Left forelimb (tissue), 1 donor: Measurements from ENCODE around the gene CDC37.
"Not testable (repeated sequence)": the region's sequence is repeated elsewhere in the genome, so short reads cannot be mapped to it uniquely, and the experiment has no call there.

Experiments
- DNase-seq: peaks from one replicate; pipeline ENCODE4 v3.0.0-alpha.2; 2018; ENCODE audit warnings: low spot score

CDC37 gene

DNA sequence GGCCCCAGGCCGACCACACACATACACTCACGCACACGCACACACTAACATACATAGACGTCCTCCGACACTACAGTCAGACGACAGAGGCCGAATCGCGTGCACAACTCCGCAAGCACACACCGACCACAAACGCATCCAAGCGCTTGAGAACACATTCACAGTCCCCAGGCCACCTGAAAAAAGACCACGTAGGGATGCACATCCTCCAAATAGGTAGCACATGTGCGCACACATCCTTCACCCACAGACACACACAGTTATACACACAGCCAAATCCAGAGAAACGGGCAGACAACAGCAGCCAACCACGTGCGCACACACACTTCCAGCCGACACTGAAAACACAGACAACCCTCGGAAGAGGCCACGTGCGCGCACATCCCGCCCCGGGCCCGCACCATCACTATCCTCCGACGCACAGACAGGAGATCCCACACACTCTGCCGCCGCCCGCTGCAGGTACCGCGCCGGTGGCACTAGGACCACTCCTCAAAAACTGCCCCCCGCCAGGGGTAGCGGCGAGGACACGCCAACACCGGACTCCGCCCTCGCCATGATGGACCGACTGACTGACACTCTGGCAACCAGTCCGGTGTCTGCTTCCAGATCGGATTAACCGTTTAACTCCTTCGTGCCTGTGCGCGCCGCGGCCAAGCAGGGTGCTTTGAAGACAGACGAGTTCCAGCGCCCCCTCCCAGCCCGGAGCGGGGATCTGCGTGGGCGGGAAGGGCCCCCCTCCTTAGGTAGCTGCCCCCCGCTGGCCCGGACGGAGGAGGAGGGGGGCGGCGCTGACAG lies 16.5 kb upstream of the CDC37 start:
- no peak for DNase-seq

DNA sequence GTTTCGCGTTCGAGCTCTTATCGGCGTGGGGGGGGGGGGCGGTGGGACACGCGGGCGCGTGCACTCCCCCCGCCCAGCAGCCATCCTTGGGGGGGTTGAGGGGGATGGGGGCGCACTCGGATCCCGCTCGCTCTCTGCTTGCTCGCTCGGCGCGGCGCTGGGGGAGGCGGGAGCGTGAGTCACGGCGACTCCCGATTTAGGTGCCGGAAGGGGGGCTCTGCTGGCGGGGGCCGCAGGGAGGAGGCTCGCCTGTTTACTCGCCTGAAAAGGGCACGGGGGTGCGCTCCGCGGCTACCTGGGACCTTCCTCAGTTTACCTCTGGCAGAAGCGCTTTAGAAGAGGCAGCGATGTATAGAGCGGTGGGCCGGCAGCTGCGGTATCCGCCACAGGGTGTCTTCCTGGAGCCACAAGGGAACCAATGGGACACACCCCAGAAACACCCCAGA lies 15.9 kb upstream of the CDC37 start:
- no peak for DNase-seq

DNA sequence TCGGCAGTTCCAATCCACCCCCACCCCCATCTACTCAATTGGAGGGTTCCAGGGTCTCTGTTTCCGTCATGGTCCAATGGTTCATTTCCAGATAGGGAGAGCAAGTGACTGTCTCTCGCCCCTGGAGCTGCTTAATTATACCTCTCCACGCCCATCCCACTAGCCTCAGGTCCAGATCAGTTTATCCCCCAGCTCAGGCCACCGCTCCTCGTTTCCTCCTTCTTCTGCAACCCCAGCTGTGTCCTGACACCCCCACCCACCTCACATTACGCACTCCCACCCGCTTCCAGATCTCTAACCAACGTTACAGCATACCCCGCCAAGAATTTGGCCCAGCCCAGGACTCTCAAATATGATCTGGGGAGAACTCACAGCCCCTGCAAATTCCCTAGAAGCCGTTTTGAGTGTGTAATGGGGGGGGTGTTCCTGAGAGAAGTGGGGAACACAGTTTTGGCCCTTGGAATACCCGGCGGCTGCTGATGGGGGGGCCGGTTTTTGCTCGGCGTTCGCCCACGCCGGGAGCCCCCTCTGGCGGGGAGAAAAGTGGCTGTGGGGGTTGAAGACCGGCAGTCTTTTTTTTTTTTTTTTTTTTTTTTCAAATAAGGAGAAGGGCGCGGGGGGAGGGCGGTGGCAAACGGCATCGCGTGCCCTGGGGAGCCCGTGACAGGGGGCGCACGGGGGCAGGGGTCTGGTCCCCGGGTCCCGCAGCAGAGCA lies 15.3 kb upstream of the CDC37 start:
- DNase-seq = no peak

GRCh38 chr19:10418235-10418484 lies 14.8 kb upstream of the CDC37 start:
- no peak for DNase-seq

DNA sequence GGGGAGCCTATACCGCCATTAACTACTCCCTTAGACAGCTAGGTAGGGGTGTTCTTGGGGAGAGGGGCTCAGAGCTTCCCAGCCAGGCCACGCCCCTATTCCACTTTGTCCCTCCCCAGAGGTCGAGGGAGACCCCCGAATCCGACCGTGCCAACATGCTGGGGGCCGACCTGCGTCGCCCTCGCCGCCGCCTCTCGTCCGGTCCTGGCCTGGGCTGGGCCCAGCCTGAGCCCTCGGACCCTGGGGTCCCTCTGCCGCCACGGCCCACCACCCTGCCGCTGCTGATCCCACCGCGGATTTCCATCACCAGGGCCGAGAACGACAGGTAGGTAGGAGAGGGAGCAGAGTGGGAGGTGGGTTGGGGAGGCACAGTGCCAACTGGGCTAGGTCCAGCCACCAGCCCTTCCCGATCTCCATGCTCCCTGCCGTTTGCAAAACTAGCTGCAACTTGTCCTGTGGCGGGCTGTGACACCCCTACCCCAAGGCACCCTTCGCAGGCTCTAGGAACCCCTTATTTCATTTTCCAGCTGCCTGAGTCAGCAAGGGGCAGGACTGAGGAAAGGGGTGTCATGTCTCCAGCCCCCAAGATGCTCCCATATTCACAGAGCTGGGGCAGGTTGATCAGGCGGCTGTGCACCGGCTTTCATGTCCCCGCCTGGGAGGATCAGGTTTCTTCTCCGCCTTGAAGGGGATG lies 14.3 kb upstream of the CDC37 start:
- no peak for DNase-seq

GRCh38 chr19:10416380-10417257 lies 13.3 kb upstream of the CDC37 start:
- DNase-seq = peak; percentile 85

DNA sequence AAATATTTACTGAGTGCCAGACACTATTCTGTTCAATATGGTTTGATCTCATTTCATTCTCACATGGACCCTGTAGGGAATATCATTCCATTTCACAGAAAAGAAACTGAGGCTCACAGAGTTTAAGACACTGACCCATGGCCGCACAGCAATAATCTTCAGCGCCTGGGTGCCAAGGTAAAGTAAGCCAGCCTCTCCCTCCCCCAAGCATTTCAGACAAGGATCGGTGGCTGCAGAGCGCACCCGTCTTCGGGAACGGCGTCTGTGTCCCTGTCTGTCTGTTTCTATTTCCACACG lies 12.7 kb upstream of the CDC37 start:
- no peak for DNase-seq

GRCh38 chr19:10412257-10412977 lies 9.1 kb upstream of the CDC37 start:
- DNase-seq = no peak

GRCh38 chr19:10411224-10411623 lies 7.9 kb upstream of the CDC37 start:
- DNase-seq = not testable (repeated sequence)

DNA sequence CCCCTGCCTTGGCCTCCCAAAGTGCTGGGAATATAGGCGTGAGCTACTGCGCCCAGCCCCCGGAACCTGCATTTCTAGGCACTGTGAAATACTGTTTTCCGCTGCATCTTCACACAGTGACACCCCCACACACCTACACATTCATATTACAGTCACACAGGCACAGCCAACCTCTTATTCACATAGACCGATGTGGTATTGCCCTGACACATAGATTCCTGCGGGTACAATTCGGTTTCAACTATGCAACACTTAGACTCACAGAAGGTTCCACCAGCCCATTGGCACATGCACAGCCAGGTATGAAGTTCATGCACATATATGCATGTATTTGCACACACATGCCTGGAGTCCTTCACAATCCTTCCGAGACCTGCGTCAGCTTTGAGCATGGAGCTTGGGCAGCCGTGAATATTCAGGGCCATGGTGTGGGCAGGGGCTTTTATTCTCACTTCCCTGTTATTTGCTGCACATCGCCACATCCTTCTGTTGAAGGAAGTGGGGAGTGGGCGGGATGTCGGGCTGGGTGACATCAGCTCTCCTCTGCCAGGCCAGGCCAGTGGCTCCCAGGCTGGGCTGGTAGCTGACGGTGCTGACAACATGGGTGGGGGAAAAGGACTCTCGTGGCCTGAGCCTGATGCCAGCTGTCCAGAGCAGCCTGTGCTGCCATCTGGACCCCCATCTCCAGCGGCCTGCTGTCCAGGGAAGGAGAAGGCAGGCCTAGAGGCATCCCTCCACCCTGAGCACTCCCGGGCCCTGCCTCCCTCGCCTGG lies 5.4 kb upstream of the CDC37 start:
- no peak for DNase-seq

DNA sequence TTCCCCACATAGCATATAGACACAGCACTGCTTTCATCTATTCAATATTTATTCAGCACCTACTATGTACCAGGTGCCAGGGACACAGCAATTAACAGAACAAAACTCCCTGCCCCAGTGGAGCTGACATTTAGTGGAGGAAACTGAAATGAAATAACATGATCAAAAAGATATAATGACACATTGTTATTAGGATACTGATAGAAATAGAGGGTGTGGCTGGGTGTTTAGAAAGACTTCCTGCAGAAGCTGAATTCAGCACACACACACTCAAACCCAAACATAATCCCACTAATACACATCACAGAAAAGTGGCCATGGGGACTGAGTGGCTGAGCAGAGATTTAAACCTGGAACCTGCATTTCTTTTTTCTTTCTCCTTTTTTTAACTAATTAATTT lies 3.8 kb upstream of the CDC37 start:
- DNase-seq = no peak

- no peak for DNase-seq
Measured at GRCh38 chr19:10406191-10406590, 2.8 kb upstream of the CDC37 start.

DNA sequence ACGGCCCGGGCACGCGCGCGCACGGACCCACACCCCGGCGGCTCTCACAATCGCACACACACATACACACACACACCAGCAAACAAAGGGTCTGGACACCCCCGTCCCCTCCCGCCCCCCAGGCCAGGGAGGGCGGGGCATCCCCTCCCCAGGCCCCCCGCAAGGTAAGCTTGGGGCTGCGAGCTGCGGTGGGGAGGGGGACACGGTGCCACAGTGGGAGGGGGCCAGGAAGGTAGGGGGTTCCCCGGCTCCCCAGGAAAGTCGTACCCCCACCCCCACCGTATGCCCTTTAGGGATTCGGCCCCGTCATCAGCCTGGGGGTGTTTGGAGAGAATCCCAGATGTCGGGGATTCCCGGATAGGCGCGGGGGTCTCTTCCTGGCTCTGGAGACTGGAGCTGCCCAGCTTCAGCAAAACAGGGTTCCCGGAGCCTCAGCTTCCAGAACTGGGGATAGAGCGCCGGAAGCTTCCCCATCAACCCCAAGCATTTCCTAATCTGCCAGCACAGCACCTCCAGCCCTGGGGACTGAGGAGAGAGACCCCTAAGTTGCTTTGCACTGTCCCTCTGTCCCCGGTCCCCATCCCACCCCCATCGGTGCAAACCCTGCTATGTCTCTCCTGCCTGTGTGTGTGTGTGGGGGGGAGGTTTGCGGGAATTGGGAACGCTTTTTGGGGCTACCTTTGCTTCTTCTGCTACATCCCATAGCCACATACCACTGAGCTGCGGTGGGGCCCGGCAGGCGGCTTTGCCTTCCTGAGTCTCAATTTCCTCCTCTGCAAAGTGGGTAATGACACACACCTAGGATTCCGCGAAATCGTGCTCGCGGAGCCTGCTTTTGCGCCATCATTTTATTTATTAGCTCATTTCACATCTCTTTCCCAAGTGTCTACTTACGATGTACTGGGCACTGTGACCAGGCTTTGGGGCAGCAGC lies 1.8 kb upstream of the CDC37 start:
- no peak for DNase-seq

- no peak for DNase-seq
Measured at GRCh38 chr19:10402441-10403038, 802 bp downstream of the CDC37 start.

GRCh38 chr19:10399878-10400277 lies 3.5 kb downstream of the CDC37 start:
- DNase-seq = no peak

DNA sequence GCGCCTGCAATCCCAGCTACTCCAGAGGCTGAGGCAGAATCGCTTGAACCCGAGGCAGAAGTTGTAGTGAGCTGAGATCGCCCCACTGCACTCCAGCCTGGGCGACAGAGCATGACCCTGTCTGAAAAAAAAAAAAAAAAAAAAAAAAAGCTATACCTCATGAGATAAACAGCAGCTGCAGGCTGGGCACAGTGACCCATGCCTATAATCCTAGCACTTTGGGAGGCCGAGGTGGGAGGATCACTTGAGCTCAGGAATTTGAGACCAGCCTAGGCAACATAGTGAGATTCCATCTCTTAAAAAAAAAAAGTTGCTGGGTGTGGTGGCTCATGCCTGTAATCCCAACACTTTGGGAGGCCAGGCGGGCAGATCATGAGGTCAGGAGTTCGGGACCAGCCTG lies 4.0 kb downstream of the CDC37 start:
- DNase-seq = not testable (repeated sequence)

DNA sequence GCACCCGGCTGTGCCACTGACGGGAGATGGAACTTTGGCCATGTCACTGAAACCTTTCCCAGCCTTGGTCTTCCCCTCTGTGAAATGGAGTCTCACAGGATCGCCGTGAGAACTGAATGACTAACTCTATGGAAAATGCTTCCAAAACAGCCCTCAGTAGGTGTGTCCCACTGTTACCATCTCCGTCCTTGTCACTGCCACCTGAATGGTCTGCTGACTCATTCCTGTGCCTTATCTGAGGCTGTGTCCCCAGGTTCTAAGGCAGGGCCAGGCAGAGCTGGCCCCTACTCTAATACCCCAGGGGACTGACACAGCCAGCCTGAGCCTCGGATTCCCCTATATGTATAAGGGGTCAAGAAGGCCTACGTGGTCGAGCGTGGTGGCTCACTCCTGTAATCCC lies 4.5 kb downstream of the CDC37 start:
- no peak for DNase-seq

GRCh38 chr19:10395917-10396316 lies 7.4 kb downstream of the CDC37 start:
- DNase-seq = no peak

GRCh38 chr19:10395436-10395835 lies 7.9 kb downstream of the CDC37 start:
- DNase-seq = no peak
